HepG2 (cell line): Measurements from ENCODE around the gene ANKRD52. TPM values are rescaled to one million over a fixed set of nuclear protein-coding genes. Genes with fewer than 3 reads are reported as not detected.

Experiments used
- ARID3A ChIP-seq: IDR thresholded peaks from 2 replicates; pipeline ENCODE4 v1.6.1; 2012; ENCODE audit warnings: low read depth, low read length, improper control_type of control experiment
- CBX2 ChIP-seq, 2 experiments: fragments of 200-600 bp in 1 of 2; sonication (generic); formaldehyde crosslinking in 1 of 2; IDR thresholded peaks; 2 replicates each; pipeline versions ENCODE4 v1.7.0 to v1.8.1; 2018 to 2022; ENCODE audit warnings: low read depth in 2 of 2, low read length in 1 of 2, mild to moderate bottlenecking in 1 of 2, missing genetic modification reagents in 1 of 2
- HIC2 ChIP-seq: sonication (generic); formaldehyde crosslinking; IDR thresholded peaks from 2 replicates; pipeline ENCODE4 v1.9.0; 2022; ENCODE audit warnings: low read depth, missing genetic modification reagents
- KDM5A ChIP-seq: fragments of 200-600 bp; sonication (generic); IDR thresholded peaks from 2 replicates; pipeline ENCODE4 v1.7.0; 2018; ENCODE audit warnings: antibody characterized with exemption, mild to moderate bottlenecking, low read length, borderline replicate concordance
- NFRKB ChIP-seq: fragments of 450-650 bp; IDR thresholded peaks from 2 replicates; pipeline ENCODE4 v1.6.1; 2017
- NPAS2 ChIP-seq: sonication (generic); formaldehyde crosslinking; IDR thresholded peaks from 2 replicates; pipeline ENCODE4 v1.8.0; 2022; ENCODE audit warnings: mild to moderate bottlenecking, missing genetic modification reagents, borderline replicate concordance
- NR2C2 ChIP-seq: sonication (generic); formaldehyde crosslinking; IDR thresholded peaks from 2 replicates; pipeline ENCODE4 v1.4.0; 2020; ENCODE audit warnings: missing genetic modification reagents, mild to moderate bottlenecking, moderate library complexity, borderline replicate concordance
- NR2F2 ChIP-seq: IDR thresholded peaks from 2 replicates; pipeline ENCODE4 v1.6.1; 2012; ENCODE audit warnings: low read depth, inconsistent platforms, borderline replicate concordance
- SALL2 ChIP-seq: sonication (generic); formaldehyde crosslinking; IDR thresholded peaks from 2 replicates; pipeline ENCODE4 v1.8.1; 2023; ENCODE audit warnings: mild to moderate bottlenecking, missing genetic modification reagents, inconsistent platforms
- ZKSCAN1 ChIP-seq: fragments of 150-350 bp; IDR thresholded peaks from 2 replicates; pipeline ENCODE4 v1.6.1; 2014; ENCODE audit warnings: low read length
- ZNF607 ChIP-seq: sonication (generic); formaldehyde crosslinking; IDR thresholded peaks from 2 replicates; pipeline ENCODE4 v1.5.1; 2020; ENCODE audit warnings: missing genetic modification reagents, mild to moderate bottlenecking, borderline replicate concordance
- ZNF639 ChIP-seq: conservative IDR thresholded peaks from 2 replicates; pipeline ENCODE4 v1.6.1; 2018; ENCODE audit warnings: missing genetic modification reagents
- polyA plus RNA-seq, 8 experiments: library from polyadenylated mRNA; depleted of rRNA in 3 of 8; stranded (reverse) in 7 of 8; unstranded in 1 of 8; fragments of >200 nt; fragmentation: Illumina TruSeq in 4 of 8; extraction: Trizol in 4 of 8; gene quantifications; 2 replicates each; pipeline versions ENCODE4 v1.2.1 to v1.2.3, GENCODE V29; 2011 to 2016; ENCODE audit warnings: low read depth in 4 of 8, missing spikeins in 1 of 8, mixed read lengths in 1 of 8; ENCODE audit not compliant: insufficient read depth in 1 of 8
- total RNA-seq, 5 experiments: library from RNA; depleted of rRNA; stranded (reverse); fragments of >200 nt; fragmentation: Illumina TruSeq; extraction: Trizol; gene quantifications; 2 replicates each; pipeline ENCODE4 v1.2.3, GENCODE V29; 2016; ENCODE audit warnings: low read depth in 1 of 5
- TF ChIP-seq, protein P1 (sequence below): sonication (generic); formaldehyde crosslinking; IDR thresholded peaks from 2 replicates; pipeline ENCODE4 v1.5.0; 2020; ENCODE audit warnings: mild to moderate bottlenecking, missing genetic modification reagents, borderline replicate concordance
- TF ChIP-seq, protein P2 (sequence below): sonication (generic); formaldehyde crosslinking; IDR thresholded peaks from 2 replicates; pipeline ENCODE4 v1.4.0; 2020; ENCODE audit warnings: missing genetic modification reagents
- TF ChIP-seq, protein P3 (sequence below): sonication (generic); formaldehyde crosslinking; IDR thresholded peaks from 2 replicates; pipeline ENCODE4 v1.9.0; 2022; ENCODE audit warnings: missing genetic modification reagents, mild to moderate bottlenecking, borderline replicate concordance

ANKRD52 gene
- total and polyA plus RNA-seq, 2 of the 13 experiments (the other 11 are each of a cell fraction or from before 2014, with no cell fraction given), result 7.8 to 9.2 TPM

GRCh38 chr12:56299853-56300643 is 41.9 kb upstream of the ANKRD52 start, which contains the start of gene CS (continued):
- TF ChIP-seq, protein P1, sequence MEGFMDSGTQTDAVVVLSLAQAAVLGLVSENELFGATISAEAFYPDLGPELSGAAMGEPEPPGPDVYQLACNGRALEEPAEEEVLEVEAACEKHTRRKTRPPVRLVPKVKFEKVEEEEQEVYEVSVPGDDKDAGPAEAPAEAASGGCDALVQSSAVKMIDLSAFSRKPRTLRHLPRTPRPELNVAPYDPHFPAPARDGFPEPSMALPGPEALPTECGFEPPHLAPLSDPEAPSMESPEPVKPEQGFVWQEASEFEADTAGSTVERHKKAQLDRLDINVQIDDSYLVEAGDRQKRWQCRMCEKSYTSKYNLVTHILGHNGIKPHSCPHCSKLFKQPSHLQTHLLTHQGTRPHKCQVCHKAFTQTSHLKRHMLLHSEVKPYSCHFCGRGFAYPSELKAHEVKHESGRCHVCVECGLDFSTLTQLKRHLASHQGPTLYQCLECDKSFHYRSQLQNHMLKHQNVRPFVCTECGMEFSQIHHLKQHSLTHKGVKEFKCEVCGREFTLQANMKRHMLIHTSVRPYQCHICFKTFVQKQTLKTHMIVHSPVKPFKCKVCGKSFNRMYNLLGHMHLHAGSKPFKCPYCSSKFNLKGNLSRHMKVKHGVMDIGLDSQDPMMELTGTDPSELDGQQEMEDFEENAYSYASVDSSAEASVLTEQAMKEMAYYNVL (CRISPR knock-in tag), result no peak; the same call in 1 of the 2 replicates
- TF ChIP-seq, protein P2, sequence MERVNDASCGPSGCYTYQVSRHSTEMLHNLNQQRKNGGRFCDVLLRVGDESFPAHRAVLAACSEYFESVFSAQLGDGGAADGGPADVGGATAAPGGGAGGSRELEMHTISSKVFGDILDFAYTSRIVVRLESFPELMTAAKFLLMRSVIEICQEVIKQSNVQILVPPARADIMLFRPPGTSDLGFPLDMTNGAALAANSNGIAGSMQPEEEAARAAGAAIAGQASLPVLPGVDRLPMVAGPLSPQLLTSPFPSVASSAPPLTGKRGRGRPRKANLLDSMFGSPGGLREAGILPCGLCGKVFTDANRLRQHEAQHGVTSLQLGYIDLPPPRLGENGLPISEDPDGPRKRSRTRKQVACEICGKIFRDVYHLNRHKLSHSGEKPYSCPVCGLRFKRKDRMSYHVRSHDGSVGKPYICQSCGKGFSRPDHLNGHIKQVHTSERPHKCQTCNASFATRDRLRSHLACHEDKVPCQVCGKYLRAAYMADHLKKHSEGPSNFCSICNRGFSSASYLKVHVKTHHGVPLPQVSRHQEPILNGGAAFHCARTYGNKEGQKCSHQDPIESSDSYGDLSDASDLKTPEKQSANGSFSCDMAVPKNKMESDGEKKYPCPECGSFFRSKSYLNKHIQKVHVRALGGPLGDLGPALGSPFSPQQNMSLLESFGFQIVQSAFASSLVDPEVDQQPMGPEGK (CRISPR knock-in tag), result peak; percentile 47
- TF ChIP-seq ZKSCAN1 (no peak), NR2C2 (peak; percentile 50), SALL2 (CRISPR knock-in tag) (no peak; the same call in 1 of the 2 replicates), ZNF639 (CRISPR knock-in tag) (0 out of 2 replicates have a peak, but pooled peaks have one; percentile 26), NR2F2 (no peak), CBX2 (IDR thresholded peaks at IDR 0.05; ENCODE audit: low read depth, low read length) (no peak), CBX2 (CRISPR knock-in tag; IDR thresholded peaks at IDR 0.05; ENCODE audit: low read depth) (no peak), NFRKB (no peak), HIC2 (no peak), ARID3A (peak; percentile 57; the same call in 1 of the 2 replicates), ZNF607 (CRISPR knock-in tag) (no peak), KDM5A (peak; percentile 54; the same call in 1 of the 2 replicates), NPAS2 (no peak)
- TF ChIP-seq, protein P3, sequence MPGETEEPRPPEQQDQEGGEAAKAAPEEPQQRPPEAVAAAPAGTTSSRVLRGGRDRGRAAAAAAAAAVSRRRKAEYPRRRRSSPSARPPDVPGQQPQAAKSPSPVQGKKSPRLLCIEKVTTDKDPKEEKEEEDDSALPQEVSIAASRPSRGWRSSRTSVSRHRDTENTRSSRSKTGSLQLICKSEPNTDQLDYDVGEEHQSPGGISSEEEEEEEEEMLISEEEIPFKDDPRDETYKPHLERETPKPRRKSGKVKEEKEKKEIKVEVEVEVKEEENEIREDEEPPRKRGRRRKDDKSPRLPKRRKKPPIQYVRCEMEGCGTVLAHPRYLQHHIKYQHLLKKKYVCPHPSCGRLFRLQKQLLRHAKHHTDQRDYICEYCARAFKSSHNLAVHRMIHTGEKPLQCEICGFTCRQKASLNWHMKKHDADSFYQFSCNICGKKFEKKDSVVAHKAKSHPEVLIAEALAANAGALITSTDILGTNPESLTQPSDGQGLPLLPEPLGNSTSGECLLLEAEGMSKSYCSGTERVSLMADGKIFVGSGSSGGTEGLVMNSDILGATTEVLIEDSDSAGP (CRISPR knock-in tag), result peak; percentile 100
